ENCODE measurements around the gene BIRC5.

- TF ChIP-seq, protein P1, sequence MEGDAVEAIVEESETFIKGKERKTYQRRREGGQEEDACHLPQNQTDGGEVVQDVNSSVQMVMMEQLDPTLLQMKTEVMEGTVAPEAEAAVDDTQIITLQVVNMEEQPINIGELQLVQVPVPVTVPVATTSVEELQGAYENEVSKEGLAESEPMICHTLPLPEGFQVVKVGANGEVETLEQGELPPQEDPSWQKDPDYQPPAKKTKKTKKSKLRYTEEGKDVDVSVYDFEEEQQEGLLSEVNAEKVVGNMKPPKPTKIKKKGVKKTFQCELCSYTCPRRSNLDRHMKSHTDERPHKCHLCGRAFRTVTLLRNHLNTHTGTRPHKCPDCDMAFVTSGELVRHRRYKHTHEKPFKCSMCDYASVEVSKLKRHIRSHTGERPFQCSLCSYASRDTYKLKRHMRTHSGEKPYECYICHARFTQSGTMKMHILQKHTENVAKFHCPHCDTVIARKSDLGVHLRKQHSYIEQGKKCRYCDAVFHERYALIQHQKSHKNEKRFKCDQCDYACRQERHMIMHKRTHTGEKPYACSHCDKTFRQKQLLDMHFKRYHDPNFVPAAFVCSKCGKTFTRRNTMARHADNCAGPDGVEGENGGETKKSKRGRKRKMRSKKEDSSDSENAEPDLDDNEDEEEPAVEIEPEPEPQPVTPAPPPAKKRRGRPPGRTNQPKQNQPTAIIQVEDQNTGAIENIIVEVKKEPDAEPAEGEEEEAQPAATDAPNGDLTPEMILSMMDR (conservative IDR thresholded peaks at IDR 0.05; ENCODE audit: low read length): no peak
- TF ChIP-seq EZH2phosphoT487 (IDR thresholded peaks at IDR 0.05; ENCODE audit: borderline replicate concordance): no peak
Measured at GRCh38 chr17:78211032-78211431, 3.0 kb upstream of the BIRC5 start.
